Activated naive CD4-positive, alpha-beta T cell treated with Interleukin-2 at 50 U/mL for 16 hours (primary cell): Measurements from ENCODE around the gene ZNF224.

Experiments used
- DNase-seq: peaks from one replicate; pipeline ENCODE4 v3.0.0-alpha.2; 2020

Gene ZNF224

GRCh38 chr19:44141191-44142058 lies 47.3 kb downstream of the ZNF224 start, which contains the start of gene ZNF234:
Gene ZNF234, plus strand, starts transcription at chr19:44141554. Its CDS starts 3,079 bp downstream, at chr19:44144633.
- DNase-seq: peak; percentile 76

GRCh38 chr19:44142059-44142433 lies 47.9 kb downstream of the ZNF224 start:
- DNase-seq: peak; percentile 2

- no peak for DNase-seq
Observed at GRCh38 chr19:44149776-44150175, 55.6 kb downstream of the ZNF224 start.

- DNase-seq: no peak
Observed at GRCh38 chr19:44151491-44151890, 57.3 kb downstream of the ZNF224 start.

- DNase-seq: no peak
Observed at GRCh38 chr19:44156475-44156874, 62.3 kb downstream of the ZNF224 start.
